ENCODE data around the gene TMC4.
"Not testable (repeated sequence)": the region's sequence is repeated elsewhere in the genome, so short reads cannot be mapped to it uniquely, and the experiment has no call there.

TMC4 gene

DNA sequence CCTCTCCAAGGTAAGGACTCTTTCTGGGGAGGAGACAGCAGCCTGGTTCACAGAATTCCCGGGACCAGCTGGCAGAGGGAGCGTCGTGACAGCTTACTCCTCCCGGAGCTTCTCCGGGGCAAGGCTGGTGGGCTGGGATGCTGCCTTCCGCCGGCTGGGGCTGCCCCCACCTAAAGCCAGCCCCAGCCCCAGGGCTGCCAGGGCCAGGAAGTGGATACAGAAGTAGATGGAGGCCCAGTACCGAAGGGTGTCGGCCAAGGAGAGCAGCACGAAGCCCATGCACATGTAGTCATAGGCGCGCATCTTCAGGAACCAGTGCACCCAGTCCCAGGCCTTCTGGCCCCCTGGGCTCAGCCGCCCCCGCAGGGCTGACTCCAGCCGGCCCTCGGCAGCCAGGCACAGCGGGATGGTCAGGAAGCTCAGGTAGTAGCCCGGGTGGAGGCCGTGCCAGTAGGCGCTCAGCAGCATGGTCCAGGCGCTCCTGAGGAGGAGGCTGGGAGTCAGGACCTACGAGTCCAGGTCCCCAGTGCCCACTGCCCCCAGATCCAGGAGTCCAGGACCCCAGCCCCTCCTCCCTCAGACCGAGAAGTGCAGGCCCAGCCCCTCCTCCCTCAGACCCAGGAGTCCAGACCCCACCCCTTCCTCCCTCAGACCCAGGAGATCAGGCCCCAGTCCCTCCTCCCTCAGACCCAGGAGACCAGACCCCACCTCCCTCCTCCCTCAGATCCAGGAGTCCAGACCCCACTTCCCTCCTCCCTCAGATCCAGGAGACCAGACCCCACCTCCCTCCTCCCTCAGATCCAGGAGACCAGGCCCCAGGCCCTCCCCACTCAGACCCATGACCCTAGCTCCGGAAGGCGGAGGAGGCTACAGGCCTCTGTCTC lies 1.2 kb upstream of the TMC4 start:
- DNase-seq = no peak

DNA sequence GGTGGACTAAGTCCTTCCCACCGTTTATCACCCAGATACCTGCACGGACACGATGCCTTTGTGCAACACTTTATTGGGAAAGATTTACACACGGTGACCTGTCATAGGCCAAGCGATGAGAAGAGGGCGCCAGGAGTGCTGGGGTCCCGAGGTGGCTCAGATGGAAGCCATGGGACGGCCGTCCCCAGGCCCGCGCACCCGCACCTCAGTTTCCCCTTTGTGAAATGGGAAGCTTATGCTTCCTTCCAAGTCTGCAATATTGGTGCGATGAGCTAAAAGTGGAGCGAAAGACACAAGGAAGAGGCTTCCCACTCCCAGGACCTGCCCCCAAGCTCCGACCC lies 369 bp upstream of the TMC4 start:
- no peak for DNase-seq

DNA sequence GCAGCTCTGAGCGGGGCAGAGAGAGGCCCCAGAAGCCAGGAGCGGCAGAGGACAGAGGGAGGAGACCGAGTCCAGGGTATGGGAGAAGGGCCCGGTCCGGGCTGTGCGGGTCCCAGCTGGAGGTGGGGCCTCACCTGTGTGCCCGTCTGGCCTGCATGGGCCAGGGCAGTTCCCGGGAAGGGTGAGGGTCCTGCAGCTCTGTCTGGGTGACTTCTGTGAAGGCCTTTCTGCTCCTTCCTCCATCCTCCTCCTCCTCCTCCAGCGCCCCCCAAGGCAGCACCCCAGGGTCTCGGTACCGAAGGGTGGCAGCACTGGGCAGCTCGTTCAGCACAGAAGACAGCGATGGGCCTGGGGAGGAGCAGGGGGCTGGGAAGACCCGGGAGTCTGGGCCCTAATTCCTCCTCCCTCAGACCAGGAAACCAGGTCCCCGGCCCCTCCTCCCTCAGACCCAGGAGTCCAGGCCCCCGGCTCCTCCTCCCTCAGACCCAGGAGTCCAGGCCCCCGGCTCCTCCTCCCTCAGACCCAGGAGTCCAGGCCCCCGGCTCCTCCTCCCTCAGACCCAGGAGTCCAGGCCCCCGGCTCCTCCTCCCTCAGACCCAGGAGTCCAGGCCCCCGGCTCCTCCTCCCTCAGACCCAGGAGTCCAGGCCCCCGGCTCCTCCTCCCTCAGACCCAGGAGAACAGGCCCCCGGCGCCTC lies 1.1 kb downstream of the TMC4 start:
- DNase-seq = not testable (repeated sequence)

GRCh38 chr19:54169149-54169740 lies 3.7 kb downstream of the TMC4 start:
- DNase-seq = no peak

GRCh38 chr19:54168174-54168917 lies 4.6 kb downstream of the TMC4 start:
- peak; percentile 32 for DNase-seq

- DNase-seq = no peak
Measured at GRCh38 chr19:54165222-54165621, 7.7 kb downstream of the TMC4 start.

GRCh38 chr19:54164369-54165068 lies 8.4 kb downstream of the TMC4 start:
- DNase-seq = peak; percentile 72

DNA sequence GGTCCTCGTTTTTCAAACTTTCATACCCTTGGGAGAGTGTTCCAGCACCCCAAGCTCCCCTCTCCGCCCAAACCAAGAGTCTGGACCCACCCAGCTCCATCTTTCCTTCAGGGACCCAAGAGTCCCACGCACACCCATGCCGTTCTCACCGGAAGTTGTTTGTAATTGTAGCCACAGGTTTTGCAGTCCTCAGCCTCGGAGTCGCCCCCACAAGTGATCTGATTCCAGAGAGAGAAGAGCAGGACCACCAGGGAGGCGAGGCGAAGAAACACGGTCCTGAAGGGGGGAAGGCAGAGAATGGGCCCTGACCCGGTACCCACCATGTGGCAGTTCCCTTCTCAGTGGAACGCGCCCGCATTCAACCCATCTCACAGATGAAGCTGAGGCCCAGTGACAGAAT lies 10.1 kb downstream of the TMC4 start:
- DNase-seq = no peak

- DNase-seq = peak; percentile 68
Measured at GRCh38 chr19:54162241-54162805, 10.6 kb downstream of the TMC4 start.

DNA sequence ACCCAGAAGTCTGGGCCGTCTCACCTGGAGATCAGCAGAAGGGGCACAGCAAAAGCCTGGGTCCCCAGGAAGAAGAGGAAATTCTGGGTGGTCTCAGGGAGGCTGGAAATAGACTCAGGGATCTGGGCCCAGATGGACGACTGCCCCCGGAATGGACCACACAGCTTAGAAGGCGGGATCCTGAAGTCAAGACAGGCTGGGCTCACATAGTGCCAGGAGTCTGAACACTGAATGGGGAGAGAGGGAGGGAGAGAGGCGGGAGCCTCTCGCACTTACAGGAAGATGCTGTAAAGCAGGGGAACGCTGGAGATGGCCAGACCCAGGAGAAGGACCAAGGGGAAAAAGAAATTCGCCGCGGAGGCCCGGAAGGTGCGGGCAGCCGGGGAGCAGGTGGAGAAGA lies 12.1 kb downstream of the TMC4 start:
- DNase-seq = no peak

- DNase-seq = no peak
Measured at GRCh38 chr19:54160182-54160811, 12.7 kb downstream of the TMC4 start.

- peak; percentile 100 for DNase-seq
Measured at GRCh38 chr19:54159352-54160181, 13.4 kb downstream of the TMC4 start, which contains the start of gene LENG1. TSS of gene LENG1 (minus strand) at chr19:54159721. CDS start at chr19:54159695, 26 bp downstream.

DNA sequence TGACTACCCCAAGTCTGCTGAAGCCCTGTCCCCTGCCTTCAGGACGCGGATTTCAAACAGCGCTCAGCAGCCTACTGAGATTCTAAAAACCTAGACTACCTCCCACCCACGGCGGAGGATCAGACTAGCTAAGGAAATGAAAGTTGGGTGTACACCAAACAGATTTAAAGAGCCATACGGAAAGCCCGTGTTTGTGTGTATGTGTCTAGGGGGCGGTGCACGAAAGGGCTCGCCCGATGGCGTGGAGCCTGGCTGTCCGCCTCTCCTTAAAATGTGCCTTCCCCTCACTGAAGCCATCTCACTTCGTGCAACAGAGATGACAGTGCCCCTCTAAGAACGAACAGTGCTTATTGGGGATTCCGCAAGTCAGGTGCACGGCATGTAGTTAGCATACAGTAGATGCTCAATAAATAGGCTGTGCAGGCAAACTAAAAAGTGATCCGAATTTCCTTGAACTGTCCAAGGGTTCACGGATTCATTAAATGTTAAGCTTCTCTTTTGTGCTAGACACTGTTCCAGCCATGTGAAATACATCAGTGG lies 14.1 kb downstream of the TMC4 start:
- DNase-seq = no peak

DNA sequence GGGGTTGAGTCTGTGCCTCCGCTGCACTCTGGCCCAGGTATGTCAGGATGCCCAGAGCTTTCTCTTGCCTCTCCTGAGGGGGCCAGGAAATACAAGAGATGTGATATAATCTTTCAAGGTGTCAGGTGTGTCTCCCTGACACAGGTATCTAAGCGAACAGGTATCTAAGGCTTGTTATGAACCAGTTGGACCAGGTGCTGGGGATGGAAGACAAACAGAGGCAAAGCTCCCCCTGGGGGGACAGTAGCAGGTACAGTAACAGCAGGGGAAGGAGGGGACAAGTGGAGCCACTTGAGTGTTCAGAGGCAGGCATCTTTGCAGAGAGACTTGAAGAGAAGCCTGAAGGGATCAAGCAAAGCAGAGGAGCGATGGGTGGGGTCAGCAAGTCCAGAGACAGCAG lies 16.0 kb downstream of the TMC4 start:
- no peak for DNase-seq

- no peak for DNase-seq
Measured at GRCh38 chr19:54156490-54156889, 16.5 kb downstream of the TMC4 start.

DNA sequence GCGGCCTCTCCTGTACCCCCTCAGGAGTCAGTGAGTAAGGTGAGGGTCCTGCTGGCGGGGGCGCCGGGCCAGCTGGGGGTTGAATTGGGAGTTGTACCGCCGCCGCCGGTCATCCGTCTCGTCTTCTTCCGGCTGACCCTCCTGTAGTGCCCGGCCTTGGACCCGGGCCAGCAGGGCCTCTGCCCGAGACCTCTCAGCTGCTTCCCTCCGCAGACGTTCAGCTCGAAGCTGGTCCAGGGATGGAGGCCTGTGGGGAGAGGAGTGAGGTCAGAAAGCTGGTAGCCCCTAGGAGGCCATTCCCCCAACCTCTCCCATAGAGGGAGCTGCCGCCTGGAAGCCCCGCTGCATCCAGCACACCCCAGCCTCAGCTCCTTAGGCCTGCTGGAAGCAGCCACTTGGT lies 17.3 kb downstream of the TMC4 start:
- no peak for DNase-seq

- DNase-seq = no peak
Measured at GRCh38 chr19:54154603-54155345, 18.2 kb downstream of the TMC4 start.

GRCh38 chr19:54153731-54154326 lies 19.1 kb downstream of the TMC4 start:
- DNase-seq = no peak

DNA sequence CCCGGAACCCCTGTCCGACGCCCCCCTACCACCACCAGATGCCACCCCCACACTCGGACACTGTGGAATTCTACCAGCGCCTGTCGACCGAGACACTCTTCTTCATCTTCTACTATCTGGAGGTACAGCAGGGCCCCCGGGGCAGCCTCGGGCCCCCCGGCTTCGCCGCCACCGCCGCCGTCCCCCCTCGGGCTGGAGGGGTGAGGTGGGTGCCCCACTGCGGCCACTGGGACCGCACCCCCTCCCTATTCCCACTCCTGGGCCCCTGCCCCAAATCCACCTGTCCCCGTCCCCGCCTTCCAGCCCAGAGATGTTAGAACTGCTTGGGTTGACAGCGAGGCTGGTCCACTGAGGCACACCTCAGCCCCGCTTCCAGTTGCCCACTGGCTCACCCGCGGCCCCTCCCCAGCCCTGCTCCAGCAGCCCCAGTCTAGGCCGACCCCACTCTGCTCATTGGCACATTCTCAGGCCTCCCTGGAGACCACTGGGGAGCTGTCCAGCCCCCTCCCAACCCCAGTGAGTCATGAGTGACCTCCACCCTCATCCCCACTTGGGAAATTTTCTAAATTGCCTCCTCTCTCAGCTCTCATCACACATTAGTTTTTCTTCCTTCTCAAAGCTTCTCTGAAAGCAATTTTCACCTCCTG lies 20.0 kb downstream of the TMC4 start:
- no peak for DNase-seq

Measured in DMS153 (cell line).